ENCODE data around the gene SCN1B.
"Not testable (repeated sequence)": the region's sequence is repeated elsewhere in the genome, so short reads cannot be mapped to it uniquely, and the experiment has no call there.

Gene SCN1B

DNA sequence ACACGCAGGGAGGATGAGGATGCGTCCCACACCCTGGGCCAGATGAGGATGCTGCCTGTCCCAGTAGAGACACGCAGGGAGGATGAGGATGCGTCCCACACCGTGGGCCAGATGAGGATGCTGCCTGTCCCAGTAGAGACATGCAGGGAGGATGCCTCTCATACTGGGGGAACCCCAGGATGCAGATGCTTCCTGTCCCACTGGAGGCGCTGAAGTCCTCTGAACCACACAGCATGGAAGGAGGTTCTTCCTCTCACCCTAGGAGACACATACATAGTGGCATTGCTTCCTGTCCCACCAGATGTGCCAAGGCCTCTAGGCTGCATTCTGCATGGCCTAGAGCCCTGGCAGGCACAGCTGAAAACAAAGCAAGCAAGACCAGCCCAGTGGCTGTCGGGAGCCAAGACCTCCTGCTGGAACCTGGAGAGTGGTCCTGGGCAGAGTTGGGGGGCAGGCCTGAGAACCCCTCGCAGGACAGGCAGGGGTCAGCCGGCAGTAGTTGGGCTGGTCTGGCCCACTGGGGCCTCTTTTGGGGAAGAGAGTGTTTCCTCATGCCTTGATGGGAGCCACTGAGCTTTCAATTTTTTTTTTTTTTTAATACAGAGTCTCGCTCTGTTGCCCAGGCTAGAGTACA lies 15.5 kb downstream of the SCN1B start:
- H3K4me1 ChIP-seq (ENCODE audit: control insufficient read depth, insufficient read depth, low read length) = peaks cover 9% of the 10 kb centered on the region
- no peaks in the 10 kb centered on the region for H3K9me3 ChIP-seq (ENCODE audit: control insufficient read depth in 2 of 2, low read length in 2 of 2)
- H3K36me3 ChIP-seq (ENCODE audit: control insufficient read depth in 2 of 2, insufficient read depth in 2 of 2, low read length in 2 of 2) = no peaks in the 10 kb centered on the region
- H3K27ac ChIP-seq (ENCODE audit: low read length) = no peak overlapping the region
- H3K9ac ChIP-seq (ENCODE audit: low read length in 2 of 2) = no peak overlapping the region
- H3K27me3 ChIP-seq (ENCODE audit: control insufficient read depth in 1 of 2, insufficient read depth in 2 of 2, low read length in 2 of 2) = peaks cover 10 to 15% of the 10 kb centered on the region in 2 donors
- no peak overlapping the region for H3K4me3 ChIP-seq (ENCODE audit: low read length in 2 of 2)

- Histone ChIP-seq H3K36me3 (ENCODE audit: control insufficient read depth in 2 of 2, insufficient read depth in 2 of 2, low read length in 2 of 2) (no peaks in the 10 kb centered on the region), H3K27ac (ENCODE audit: low read length) (no peak overlapping the region), H3K9me3 (ENCODE audit: control insufficient read depth in 2 of 2, low read length in 2 of 2) (no peaks in the 10 kb centered on the region), H3K9ac (ENCODE audit: low read length in 2 of 2) (no peak overlapping the region), H3K4me1 (ENCODE audit: control insufficient read depth, insufficient read depth, low read length) (peaks cover 4% of the 10 kb centered on the region), H3K4me3 (ENCODE audit: low read length in 2 of 2) (no peak overlapping the region), H3K27me3 (ENCODE audit: control insufficient read depth in 1 of 2, insufficient read depth in 2 of 2, low read length in 2 of 2) (peaks cover 7 to 15% of the 10 kb centered on the region in 2 donors)
Measured at GRCh38 chr19:35046461-35046860, 16.2 kb downstream of the SCN1B start.

- H3K9ac ChIP-seq (ENCODE audit: low read length in 2 of 2) = no peak overlapping the region
- no peaks in the 10 kb centered on the region for H3K9me3 ChIP-seq (ENCODE audit: control insufficient read depth in 2 of 2, low read length in 2 of 2)
- no peak overlapping the region for H3K4me3 ChIP-seq (ENCODE audit: low read length in 2 of 2)
- no peaks in the 10 kb centered on the region for H3K4me1 ChIP-seq (ENCODE audit: control insufficient read depth, insufficient read depth, low read length)
- H3K27me3 ChIP-seq (ENCODE audit: control insufficient read depth in 1 of 2, insufficient read depth in 2 of 2, low read length in 2 of 2) = peaks cover 3 to 9% of the 10 kb centered on the region in 2 donors
- no peak overlapping the region for H3K27ac ChIP-seq (ENCODE audit: low read length)
- H3K36me3 ChIP-seq (ENCODE audit: control insufficient read depth in 2 of 2, insufficient read depth in 2 of 2, low read length in 2 of 2) = no peaks in the 10 kb centered on the region
Measured at GRCh38 chr19:35048911-35049411, 18.7 kb downstream of the SCN1B start.

GRCh38 chr19:35049456-35049855 lies 19.2 kb downstream of the SCN1B start:
- no peaks in the 10 kb centered on the region for H3K4me1 ChIP-seq (ENCODE audit: control insufficient read depth, insufficient read depth, low read length)
- H3K9me3 ChIP-seq (ENCODE audit: control insufficient read depth in 2 of 2, low read length in 2 of 2) = no peaks in the 10 kb centered on the region
- H3K27ac ChIP-seq (ENCODE audit: low read length) = no peak overlapping the region
- no peaks in the 10 kb centered on the region for H3K36me3 ChIP-seq (ENCODE audit: control insufficient read depth in 2 of 2, insufficient read depth in 2 of 2, low read length in 2 of 2)
- H3K9ac ChIP-seq (ENCODE audit: low read length in 2 of 2) = no peak overlapping the region
- peaks cover 4% of the 10 kb centered on the region in 2 donors for H3K27me3 ChIP-seq (ENCODE audit: control insufficient read depth in 1 of 2, insufficient read depth in 2 of 2, low read length in 2 of 2)
- H3K4me3 ChIP-seq (ENCODE audit: low read length in 2 of 2) = no peak overlapping the region

DNA sequence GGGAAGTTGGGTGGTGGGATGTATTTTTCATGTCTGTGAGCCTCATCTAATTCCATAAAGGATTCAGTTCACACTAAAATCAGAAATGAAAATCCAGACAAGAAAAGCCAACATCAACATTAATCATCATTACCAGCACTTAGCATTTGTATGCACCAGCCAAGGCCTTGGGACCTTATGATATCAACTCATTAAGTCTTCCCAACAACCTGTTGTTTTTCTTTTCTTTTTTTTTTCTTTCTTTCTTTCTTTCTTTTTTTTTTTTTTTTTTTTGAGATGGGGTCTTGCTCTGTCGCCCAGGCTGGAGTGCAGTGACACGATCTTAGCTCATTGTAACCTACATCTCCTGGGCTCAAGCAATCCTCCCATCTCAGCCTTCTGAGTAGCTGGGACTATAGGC lies 20.4 kb downstream of the SCN1B start:
- not testable (repeated sequence) for H3K9me3 ChIP-seq (ENCODE audit: control insufficient read depth in 2 of 2, low read length in 2 of 2); H3K36me3 ChIP-seq (ENCODE audit: control insufficient read depth in 2 of 2, insufficient read depth in 2 of 2, low read length in 2 of 2); H3K27me3 ChIP-seq (ENCODE audit: control insufficient read depth in 1 of 2, insufficient read depth in 2 of 2, low read length in 2 of 2); H3K4me3 ChIP-seq (ENCODE audit: low read length in 2 of 2); H3K4me1 ChIP-seq (ENCODE audit: control insufficient read depth, insufficient read depth, low read length); H3K9ac ChIP-seq (ENCODE audit: low read length in 2 of 2); H3K27ac ChIP-seq (ENCODE audit: low read length)

- H3K27me3 ChIP-seq (ENCODE audit: control insufficient read depth in 1 of 2, insufficient read depth in 2 of 2, low read length in 2 of 2); H3K4me1 ChIP-seq (ENCODE audit: control insufficient read depth, insufficient read depth, low read length); H3K9ac ChIP-seq (ENCODE audit: low read length in 2 of 2); H3K9me3 ChIP-seq (ENCODE audit: control insufficient read depth in 2 of 2, low read length in 2 of 2); H3K4me3 ChIP-seq (ENCODE audit: low read length in 2 of 2); H3K27ac ChIP-seq (ENCODE audit: low read length); H3K36me3 ChIP-seq (ENCODE audit: control insufficient read depth in 2 of 2, insufficient read depth in 2 of 2, low read length in 2 of 2): not testable (repeated sequence)
Measured at GRCh38 chr19:35051268-35051667, 21.0 kb downstream of the SCN1B start.

DNA sequence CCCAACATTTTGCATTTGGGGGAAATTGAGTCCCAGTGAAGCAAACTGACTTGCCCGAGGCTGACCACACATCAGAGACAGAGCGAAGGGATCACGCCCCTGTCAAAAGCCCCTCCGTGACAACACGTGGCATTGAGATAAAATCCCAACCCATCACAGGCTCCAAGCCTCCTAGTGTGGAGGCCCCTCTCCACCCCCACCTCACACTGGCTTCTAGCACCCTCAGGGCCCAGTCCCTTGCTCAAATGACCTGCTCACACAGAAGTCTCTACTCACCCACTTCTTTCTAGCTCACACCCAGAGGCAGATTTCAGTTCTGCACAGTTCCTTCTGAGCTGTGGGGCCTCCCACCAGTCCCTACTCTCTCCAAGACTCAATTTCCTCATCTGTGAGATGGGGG lies 21.5 kb downstream of the SCN1B start:
- H3K27me3 ChIP-seq (ENCODE audit: control insufficient read depth in 1 of 2, insufficient read depth in 2 of 2, low read length in 2 of 2) = peaks cover 9 to 10% of the 10 kb centered on the region in 2 donors
- no peak overlapping the region for H3K4me3 ChIP-seq (ENCODE audit: low read length in 2 of 2)
- no peaks in the 10 kb centered on the region for H3K9me3 ChIP-seq (ENCODE audit: control insufficient read depth in 2 of 2, low read length in 2 of 2)
- no peak overlapping the region for H3K27ac ChIP-seq (ENCODE audit: low read length)
- H3K9ac ChIP-seq (ENCODE audit: low read length in 2 of 2) = no peak overlapping the region
- no peaks in the 10 kb centered on the region for H3K4me1 ChIP-seq (ENCODE audit: control insufficient read depth, insufficient read depth, low read length)
- no peaks in the 10 kb centered on the region for H3K36me3 ChIP-seq (ENCODE audit: control insufficient read depth in 2 of 2, insufficient read depth in 2 of 2, low read length in 2 of 2)

GRCh38 chr19:35052599-35053190 lies 22.4 kb downstream of the SCN1B start:
- H3K27me3 ChIP-seq (ENCODE audit: control insufficient read depth in 1 of 2, insufficient read depth in 2 of 2, low read length in 2 of 2) = peaks cover 9 to 10% of the 10 kb centered on the region in 2 donors
- no peaks in the 10 kb centered on the region for H3K36me3 ChIP-seq (ENCODE audit: control insufficient read depth in 2 of 2, insufficient read depth in 2 of 2, low read length in 2 of 2)
- H3K9me3 ChIP-seq (ENCODE audit: control insufficient read depth in 2 of 2, low read length in 2 of 2) = no peaks in the 10 kb centered on the region
- H3K27ac ChIP-seq (ENCODE audit: low read length) = no peak overlapping the region
- H3K4me1 ChIP-seq (ENCODE audit: control insufficient read depth, insufficient read depth, low read length) = no peaks in the 10 kb centered on the region
- no peak overlapping the region for H3K4me3 ChIP-seq (ENCODE audit: low read length in 2 of 2)
- no peak overlapping the region for H3K9ac ChIP-seq (ENCODE audit: low read length in 2 of 2)

DNA sequence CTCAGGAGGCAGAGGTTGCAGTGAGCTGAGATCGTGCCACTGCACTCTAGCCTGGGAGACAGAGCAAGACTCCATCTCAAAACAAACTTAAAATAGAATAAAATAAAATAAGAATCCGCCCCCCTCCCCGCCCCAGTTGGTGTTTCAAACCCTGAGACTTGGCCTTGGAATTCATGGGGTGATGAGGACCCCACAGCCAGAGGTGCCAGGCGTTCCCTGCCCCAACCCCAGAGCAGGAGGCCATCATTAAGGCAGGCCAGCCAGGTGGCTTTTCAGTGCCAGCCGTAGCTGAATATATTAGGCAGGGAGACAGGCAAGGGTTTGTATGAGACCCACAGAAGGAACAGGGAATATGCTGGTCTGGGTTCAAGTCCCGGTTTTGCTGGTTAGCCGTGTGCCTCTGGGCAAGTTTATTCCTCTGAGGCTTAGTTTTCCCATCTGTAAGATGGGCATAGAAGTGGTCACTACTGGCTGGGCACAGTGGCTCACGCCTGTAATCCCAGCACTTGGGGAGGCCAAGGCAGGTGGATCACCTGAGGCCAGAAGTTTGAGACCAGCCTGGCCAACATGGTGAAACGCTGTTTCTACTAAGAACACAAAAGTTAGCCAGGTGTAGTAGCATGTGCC lies 23.5 kb downstream of the SCN1B start:
- no peaks in the 10 kb centered on the region for H3K9me3 ChIP-seq (ENCODE audit: control insufficient read depth in 2 of 2, low read length in 2 of 2)
- no peak overlapping the region for H3K9ac ChIP-seq (ENCODE audit: low read length in 2 of 2)
- H3K4me1 ChIP-seq (ENCODE audit: control insufficient read depth, insufficient read depth, low read length) = no peaks in the 10 kb centered on the region
- H3K4me3 ChIP-seq (ENCODE audit: low read length in 2 of 2) = no peak overlapping the region
- no peaks in the 10 kb centered on the region for H3K36me3 ChIP-seq (ENCODE audit: control insufficient read depth in 2 of 2, insufficient read depth in 2 of 2, low read length in 2 of 2)
- peaks cover 8% of the 10 kb centered on the region in 2 donors for H3K27me3 ChIP-seq (ENCODE audit: control insufficient read depth in 1 of 2, insufficient read depth in 2 of 2, low read length in 2 of 2)
- no peak overlapping the region for H3K27ac ChIP-seq (ENCODE audit: low read length)

- no peaks in the 10 kb centered on the region for H3K36me3 ChIP-seq (ENCODE audit: control insufficient read depth in 2 of 2, insufficient read depth in 2 of 2, low read length in 2 of 2)
- peaks cover 6% of the 10 kb centered on the region in 2 donors for H3K27me3 ChIP-seq (ENCODE audit: control insufficient read depth in 1 of 2, insufficient read depth in 2 of 2, low read length in 2 of 2)
Measured at GRCh38 chr19:35054626-35055025, 24.4 kb downstream of the SCN1B start.

GRCh38 chr19:35055715-35056179 lies 25.5 kb downstream of the SCN1B start:
- no peak overlapping the region for H3K9ac ChIP-seq (ENCODE audit: low read length in 2 of 2)
- H3K27me3 ChIP-seq (ENCODE audit: control insufficient read depth in 1 of 2, insufficient read depth in 2 of 2, low read length in 2 of 2) = peaks cover 6 to 8% of the 10 kb centered on the region in 2 donors
- H3K4me3 ChIP-seq (ENCODE audit: low read length in 2 of 2) = no peak overlapping the region
- no peaks in the 10 kb centered on the region for H3K4me1 ChIP-seq (ENCODE audit: control insufficient read depth, insufficient read depth, low read length)
- H3K27ac ChIP-seq (ENCODE audit: low read length) = no peak overlapping the region
- H3K9me3 ChIP-seq (ENCODE audit: control insufficient read depth in 2 of 2, low read length in 2 of 2) = no peaks in the 10 kb centered on the region
- no peaks in the 10 kb centered on the region for H3K36me3 ChIP-seq (ENCODE audit: control insufficient read depth in 2 of 2, insufficient read depth in 2 of 2, low read length in 2 of 2)

More at GRCh38 chr19:35054626-35055025, 24.4 kb downstream of the SCN1B start:
- Histone ChIP-seq H3K9ac (ENCODE audit: low read length in 2 of 2) (no peak overlapping the region), H3K27ac (ENCODE audit: low read length) (no peak overlapping the region), H3K4me3 (ENCODE audit: low read length in 2 of 2) (no peak overlapping the region), H3K4me1 (ENCODE audit: control insufficient read depth, insufficient read depth, low read length) (no peaks in the 10 kb centered on the region), H3K9me3 (ENCODE audit: control insufficient read depth in 2 of 2, low read length in 2 of 2) (no peaks in the 10 kb centered on the region)
